ENCODE measurements around the gene PMIS2.
A peak's percentile ranks its signal among the peaks of the same experiment; 100 is the strongest.

PMIS2 gene

DNA sequence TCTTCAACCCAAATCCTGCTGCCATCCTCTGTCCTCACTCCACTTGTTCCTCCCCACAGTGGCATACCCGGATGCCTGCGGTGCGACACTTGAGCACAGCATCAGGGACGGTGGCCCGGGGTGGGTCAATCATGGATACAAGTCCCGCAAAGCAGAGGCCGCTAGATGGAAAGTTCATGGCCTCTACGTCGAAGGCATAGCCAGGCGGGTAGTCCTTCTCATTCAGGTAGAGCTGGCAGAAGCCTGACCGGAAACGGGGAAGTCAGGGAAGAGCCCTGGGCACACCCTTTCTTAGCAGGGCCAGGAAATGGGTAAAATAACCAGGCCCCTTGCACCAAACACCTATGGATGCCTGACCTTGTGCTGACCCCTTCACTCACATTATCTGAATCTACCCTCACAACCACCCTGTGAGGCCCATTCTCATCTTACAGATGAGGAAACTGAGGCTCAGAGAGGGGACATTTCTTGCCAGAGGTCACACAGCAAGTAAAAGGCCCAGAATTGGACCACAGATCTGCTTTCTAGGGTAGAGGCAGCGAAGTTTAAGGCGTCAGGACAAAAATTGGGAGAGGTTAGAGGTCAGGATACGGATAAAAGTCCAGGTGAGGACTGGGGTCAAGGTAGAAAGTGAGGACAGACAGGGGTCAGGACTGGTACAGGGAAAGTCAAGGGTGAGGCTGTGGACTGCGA lies 29.0 kb upstream of the PMIS2 start:
- DNase-seq (ENCODE audit: low spot score): no peak

- peak; percentile 12 for DNase-seq (ENCODE audit: low spot score)
These were observed 28.2 kb upstream of the PMIS2 start for GRCh38 chr19:35557539-35558399.

DNA sequence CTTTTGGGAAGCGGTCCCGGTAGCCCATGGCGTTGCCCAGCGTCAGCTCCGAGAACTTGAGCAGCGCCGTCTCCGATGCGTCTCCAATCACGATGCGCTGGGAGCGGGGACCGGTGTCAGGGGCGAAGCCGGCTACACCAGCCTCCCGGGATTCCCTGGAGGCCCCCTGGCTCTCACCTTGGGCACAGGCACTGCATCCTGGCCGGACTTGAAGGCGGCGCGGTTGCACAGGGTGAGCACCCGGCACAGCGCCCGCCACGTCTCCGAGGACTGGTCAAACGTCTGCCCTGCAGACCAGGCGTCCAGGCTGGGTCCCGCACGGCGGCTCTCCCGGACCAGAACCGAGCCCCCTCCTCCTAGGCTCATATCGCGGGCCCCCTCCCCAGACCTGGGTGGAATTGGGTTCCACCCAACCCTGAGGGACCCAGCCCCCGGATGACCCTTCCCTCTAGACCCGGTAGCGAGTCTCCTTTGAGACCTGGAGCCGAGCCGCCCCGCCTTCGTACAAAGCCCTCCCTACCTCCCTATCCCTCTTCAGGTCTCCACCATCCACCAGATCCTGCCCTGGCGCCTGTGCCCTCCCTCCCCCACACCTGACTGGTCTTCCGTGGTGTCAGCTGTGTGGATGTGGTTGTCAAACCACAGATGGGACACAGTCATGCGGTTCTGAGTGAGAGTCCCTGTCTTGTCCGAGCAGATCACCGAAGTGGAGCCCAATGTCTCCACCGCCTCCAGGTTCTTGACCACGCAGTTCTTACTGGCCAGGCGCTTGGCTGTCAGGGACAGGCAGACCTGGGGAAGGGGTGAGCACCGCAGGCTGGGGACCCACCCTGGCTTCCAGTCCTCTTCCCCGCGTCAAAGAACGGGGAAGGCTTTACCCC lies 27.3 kb upstream of the PMIS2 start:
- DNase-seq (ENCODE audit: low spot score): no peak

DNA sequence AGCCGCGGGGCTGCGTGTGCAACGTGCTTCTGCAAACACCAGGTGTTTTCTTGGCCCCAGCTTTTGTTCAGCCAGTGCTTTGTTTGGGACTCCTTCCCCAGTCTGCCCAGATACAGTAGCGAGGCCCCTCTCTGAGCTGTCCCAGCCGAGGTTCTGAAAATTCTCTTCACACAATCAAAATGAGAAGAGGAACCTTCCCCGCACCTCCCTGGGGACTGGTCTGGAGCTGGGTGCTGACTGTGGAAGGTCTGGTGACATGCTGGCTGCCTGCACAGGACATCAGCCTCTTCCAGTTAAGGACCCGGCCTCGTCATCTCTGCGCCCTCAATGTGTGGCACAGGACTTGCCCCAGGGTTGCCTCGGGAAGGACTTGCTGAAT lies 26.7 kb upstream of the PMIS2 start:
- DNase-seq (ENCODE audit: low spot score): no peak

- DNase-seq (ENCODE audit: low spot score): no peak
These were observed 26.2 kb upstream of the PMIS2 start for GRCh38 chr19:35559781-35560180.

- DNase-seq (ENCODE audit: low spot score): no peak
These were observed 25.7 kb upstream of the PMIS2 start for GRCh38 chr19:35560271-35560670.

DNA sequence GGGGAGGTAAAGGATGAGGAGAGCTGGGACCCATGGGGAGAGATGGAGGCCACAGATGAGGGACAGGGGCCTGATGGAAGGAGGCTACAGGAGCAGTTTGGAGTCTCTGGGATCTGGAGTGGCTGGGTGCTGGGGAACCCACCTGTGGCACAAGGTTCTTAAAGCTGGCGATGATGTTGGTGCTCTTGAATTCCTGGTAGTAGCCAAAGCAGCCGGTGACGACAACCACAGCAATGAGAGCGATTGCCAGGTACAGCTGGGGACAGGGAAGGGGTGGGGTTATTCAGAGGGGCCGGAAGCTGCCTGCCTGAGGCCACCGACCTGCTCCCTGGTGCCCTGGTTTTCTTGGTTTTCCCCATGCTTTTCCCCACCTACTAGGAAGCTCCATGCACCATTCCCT lies 25.3 kb upstream of the PMIS2 start:
- no peak for DNase-seq (ENCODE audit: low spot score)

DNA sequence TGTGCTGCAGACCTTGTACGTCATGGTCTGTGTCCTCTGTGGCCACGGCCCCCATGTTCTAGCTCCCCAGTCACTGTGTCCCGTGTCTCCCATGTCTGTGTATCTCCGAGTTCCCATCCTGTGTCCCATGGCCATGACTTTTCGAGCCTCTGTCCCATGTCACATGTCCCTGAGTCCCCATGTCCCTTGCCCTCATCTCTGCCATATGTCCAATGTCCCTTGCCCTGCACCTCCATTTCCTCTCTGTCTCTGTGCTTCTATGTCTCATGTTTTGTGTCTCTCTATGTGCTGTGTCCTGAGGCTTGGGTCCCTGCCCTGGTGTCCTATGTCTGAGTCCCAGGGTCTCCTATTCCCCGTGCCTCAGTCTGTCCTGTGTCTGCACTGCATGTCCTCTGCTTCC lies 24.5 kb upstream of the PMIS2 start:
- no peak for DNase-seq (ENCODE audit: low spot score)

- no peak for DNase-seq (ENCODE audit: low spot score)
These were observed 23.6 kb upstream of the PMIS2 start for GRCh38 chr19:35562336-35562735.

- no peak for DNase-seq (ENCODE audit: low spot score)
These were observed 23.2 kb upstream of the PMIS2 start for GRCh38 chr19:35562776-35563175.

DNA sequence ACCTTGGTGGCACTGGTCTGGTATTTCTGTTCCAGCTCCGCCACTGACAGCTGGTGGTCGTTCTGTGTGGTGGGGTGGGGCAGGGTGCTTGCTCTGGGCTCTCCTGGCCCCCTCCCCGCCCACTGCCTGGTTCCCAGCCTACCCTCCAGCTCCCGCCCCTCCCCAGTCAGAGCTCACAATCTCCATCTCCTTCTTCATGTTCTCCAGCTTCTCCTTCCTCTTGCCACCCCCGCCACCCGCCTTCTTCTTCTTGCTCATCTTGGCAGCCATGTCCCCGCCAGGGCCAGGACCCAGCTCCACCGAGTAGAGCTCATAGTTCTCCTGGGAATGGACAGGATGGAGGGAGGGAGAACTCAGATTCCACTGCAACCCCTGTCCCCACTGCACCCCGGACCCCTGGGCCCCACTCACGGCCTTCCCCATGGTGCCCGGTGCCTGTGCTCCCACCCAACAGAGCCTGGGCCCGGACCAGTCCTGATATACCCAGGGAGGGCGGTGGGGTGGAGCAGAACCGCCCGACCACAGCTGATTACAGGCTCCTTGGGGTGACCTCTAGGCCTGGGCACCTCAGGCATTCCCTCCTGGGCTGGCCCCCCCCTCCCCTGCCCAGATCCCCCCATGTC lies 22.7 kb upstream of the PMIS2 start, which contains the start of gene ATP4A:
TSS of gene ATP4A (minus strand) at position 452 of the 623 bp plus-strand sequence. CDS start at position 423, 29 bp downstream.
- DNase-seq (ENCODE audit: low spot score): no peak

- no peak for DNase-seq (ENCODE audit: low spot score)
These were observed 20.7 kb upstream of the PMIS2 start for GRCh38 chr19:35565016-35565856.

DNA sequence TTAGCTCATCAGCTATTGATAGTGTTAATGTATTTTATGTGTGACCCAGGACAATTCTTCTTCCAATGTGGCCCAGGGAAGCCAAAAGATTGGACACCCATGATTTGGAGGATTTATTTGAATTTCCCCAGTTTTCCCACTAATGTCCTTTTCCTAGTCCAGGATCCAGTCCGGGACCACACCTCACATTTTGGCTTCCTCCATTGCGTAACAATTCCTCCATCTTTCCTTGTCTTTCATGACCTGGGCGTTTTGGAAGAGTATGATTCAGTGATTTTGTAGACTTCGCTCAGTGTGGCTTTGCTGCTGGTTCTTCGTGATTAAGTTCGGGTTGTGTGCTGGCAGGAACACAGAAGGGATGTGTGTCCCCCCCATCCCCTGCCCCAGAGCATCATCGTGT lies 19.2 kb upstream of the PMIS2 start:
- DNase-seq (ENCODE audit: low spot score): no peak

GRCh38 chr19:35569281-35569781 lies 16.6 kb upstream of the PMIS2 start:
- no peak for DNase-seq (ENCODE audit: low spot score)

DNA sequence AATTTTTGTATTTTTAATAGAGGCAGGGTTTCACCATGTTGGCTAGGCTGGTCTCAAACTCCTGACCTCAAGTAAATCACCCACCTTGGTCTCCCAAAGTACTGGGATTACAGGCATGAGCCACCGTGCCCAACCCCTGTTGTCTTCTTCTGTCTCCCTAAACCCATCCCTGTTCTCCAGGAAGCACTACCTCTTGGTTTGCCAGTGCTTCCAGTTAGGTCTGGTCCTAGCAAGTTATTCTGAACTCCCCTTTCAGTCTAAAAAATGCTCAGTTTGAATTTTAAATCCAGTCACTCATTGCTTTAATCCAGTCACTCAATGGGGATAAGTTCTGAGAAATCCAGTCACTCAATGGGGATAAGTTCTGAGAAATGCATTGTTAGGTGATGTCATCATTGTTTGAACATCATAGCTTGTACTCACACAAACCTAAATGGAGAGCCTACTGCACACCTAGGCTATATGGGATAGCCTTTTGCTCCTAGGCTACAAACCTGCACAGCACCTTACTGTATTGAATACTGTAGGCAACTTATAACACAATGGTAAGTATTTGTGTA lies 14.5 kb upstream of the PMIS2 start:
- DNase-seq (ENCODE audit: low spot score): no peak

GRCh38 chr19:35577918-35578317 lies 8.1 kb upstream of the PMIS2 start:
- no peak for DNase-seq (ENCODE audit: low spot score)

DNA sequence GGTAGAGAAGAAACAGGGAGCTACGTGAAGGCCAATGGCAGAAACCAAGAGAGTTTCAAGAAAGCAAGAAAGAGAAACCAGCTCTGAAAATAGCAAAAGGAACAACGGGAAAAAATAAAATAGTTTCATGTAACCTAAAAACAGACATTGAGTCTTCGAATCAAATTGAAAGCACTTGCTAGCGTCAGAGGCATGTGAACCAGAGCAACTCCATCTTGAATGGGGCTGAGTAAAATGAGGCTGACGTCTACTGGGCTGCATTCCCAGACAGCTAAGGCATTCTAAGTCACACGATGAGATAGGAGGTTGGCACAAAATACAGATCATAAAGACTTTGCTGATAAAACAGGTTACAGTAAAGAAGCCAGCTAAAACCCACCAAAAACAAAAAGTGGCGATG lies 7.3 kb upstream of the PMIS2 start:
- no peak for DNase-seq (ENCODE audit: low spot score)

DNA sequence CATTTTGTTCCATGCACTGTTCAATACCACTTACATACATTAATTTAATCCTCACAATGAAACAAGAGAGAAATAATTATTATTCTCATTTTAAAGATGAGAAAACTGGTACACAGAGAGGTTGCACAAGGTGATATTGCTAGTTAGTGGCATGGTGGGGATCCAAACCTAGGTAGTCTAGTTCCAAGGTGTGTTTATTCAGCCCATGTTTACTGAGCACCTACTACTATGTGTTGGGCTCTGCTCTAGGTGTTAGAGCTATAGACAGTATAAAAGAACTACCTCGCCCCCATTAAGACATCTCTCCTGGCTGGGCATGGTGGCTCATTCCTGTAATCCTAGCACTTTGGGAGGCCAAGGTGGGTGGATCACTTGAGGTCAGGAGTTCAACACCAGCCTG lies 3.2 kb upstream of the PMIS2 start:
- no peak for DNase-seq (ENCODE audit: low spot score)

DNA sequence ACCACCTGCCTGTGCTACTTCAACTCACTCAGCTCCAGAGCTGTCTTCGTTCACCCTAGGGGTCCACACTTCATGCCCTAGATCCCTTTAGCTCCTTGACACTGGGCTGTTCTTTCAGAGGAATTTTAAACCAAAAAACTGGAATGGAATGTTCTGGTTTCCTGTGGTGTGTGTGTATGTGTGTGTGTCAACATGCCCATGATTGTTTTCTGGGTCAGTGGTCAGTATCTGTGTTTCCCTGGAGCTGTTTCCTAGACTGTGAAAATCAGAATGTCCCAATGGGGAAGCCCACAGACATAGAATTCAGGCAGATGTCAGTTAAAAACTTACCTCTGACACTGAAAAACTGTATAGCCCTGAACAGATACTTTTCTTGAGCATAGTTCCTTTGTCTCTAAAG lies 1.3 kb downstream of the PMIS2 start:
- no peak for DNase-seq (ENCODE audit: low spot score)

DNA sequence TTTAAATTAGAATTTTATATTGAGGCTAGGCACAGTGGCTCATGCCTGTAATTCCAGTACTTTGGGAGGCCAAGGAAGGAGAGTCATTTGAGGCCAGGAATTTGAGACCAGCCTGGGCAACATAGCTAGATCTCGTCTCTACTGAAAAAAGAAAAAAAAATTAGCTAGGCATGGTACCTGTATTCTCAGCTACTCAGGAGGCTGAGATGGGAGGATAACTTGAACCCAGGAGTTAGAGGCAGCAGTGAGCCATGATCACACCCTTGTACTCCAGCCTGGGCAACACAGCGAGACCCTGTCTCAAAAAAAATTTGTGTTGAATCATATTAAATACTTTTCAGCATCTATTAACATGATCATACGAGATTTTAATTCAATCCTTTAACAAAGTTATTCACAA lies 4.9 kb downstream of the PMIS2 start:
- no peak for DNase-seq (ENCODE audit: low spot score)

DNA sequence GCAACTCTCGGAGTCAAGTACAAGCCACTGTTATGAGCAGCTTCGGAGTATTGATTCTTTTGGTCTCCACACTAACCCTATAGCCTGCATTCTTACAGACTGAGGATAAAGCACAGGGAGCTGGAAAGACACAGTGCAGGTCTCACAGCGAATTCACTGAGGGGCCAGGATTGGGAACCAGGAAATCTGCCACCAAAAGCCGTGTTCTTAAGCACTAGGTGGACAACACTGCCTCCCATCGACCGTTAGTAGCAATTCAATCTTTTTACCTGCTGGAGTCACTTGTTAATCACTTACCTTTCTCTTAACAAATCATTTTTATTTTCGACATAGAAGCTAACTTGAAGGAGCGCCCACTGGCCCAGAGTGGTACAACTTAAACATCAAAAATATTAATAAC lies 6.3 kb downstream of the PMIS2 start:
- no peak for DNase-seq (ENCODE audit: low spot score)
